Medulla oblongata (tissue), 1 donor: ENCODE measurements around the gene PLEKHH2.
"Not testable (repeated sequence)": the region's sequence is repeated elsewhere in the genome, so short reads cannot be mapped to it uniquely, and the experiment has no call there.

ENCODE experiments used
- DNase-seq: peaks from one replicate; pipeline ENCODE4 v3.0.0-alpha.2; 2015; ENCODE audit errors: extremely low spot score

Gene PLEKHH2

GRCh38 chr2:43636621-43637020 lies 439 bp upstream of the PLEKHH2 start:
- no peak for DNase-seq

GRCh38 chr2:43642363-43642762 lies 5.3 kb downstream of the PLEKHH2 start:
- DNase-seq, result no peak

DNA sequence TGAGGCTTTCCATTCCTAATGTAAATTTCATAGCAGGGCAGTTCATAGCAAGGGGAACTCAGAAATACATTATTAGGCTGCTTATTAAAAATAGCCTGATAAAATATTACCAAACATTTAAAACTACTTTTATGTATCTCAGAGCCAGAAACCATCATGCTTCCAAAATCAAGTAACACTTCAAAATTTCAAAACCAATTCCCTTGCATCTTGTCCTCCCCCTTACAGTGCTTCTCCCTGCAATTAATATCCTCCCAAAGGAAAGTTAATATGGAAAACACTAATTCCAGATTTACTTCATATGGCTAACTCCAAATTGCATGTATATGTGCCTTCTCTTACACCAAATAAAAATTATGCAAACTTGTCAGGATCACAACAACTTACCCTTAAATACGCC lies 6.6 kb downstream of the PLEKHH2 start:
- no peak for DNase-seq

- no peak for DNase-seq
Observed at GRCh38 chr2:43648994-43649701, 12.1 kb downstream of the PLEKHH2 start.

DNA sequence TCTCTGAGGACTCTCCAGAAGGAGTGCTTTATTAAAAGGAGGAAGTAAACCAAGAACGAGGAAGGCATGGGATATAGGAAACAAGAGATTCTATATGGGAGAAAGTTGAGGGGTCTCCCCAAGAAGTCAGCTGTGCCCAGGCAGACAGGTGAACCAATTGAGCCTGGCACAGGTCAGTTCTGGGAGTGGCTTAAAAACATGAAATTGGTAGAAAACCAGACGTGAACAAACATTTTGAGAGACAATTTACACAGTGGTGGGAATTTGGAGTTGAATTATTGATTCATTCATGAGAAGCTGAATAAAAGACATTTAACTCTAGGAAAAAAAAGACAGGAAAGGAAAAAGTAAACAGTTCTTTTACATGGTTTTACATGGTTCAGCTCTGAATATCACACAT lies 16.4 kb downstream of the PLEKHH2 start:
- DNase-seq, result no peak

- DNase-seq, result no peak
Observed at GRCh38 chr2:43657241-43657640, 20.2 kb downstream of the PLEKHH2 start.

DNA sequence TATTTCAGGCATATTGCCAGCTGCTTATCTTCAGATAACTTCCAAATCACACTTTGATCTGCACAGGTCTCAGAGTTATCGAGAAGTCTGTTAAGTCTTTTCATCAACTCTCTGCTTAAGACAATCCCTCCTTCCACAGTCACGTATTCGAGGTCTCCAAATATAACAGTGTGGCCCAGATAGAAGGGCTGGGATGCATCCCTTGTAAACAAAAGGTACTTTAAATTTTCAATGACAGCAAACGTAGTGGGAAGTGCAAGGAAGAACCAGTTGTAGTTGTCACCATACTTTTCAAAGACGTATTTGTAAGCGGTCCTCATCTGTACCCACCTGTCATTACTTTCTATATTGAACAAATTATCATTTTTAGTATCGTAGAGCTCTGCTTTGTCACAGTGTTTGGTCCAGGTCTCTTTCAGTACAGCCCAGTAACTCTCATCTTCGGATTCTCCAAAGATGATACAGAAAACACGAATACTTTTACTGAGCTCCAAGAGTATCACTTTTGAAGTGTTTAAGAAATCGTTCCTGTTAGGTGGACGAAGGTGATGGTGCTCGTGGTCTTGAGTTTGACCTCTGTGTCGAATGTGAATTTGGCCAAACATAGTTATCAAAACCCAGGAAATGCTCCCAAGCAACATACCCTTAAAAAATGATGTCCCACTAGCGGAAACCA lies 38.7 kb downstream of the PLEKHH2 start:
- DNase-seq, result peak; percentile 29

DNA sequence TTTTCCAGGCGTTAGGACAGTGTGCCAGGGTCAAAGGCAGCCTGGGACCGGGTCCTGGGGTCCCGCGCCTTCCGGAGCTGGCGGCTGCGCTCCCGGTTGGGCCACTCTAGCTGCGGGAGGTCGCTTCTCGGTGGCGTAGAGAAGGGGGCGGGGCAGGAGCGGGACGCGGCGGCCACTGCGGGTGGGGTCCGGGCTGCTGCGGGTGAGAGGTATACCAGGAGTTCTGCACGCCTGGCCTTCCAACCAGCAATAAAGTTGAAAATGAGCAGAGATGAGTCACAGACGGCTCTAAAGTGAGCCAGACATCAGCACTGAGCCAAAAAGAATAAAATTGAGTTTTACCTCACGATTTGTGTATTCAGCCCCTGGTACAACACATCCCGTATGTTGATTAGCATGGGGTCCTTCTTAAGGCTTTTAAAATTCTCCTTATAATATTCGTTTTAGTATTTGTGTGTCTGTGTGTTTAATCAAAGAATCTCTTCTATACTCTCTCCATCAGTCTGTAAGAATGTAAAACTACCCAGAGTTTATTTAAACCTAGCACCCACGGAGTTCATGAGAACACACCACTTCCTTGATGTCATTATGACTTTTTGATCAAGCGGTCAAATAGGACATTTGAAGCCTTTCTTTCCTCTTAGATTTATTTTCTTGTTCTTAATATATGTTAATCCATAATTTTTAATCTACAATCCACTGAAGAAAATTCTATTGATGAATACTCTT lies 39.4 kb downstream of the PLEKHH2 start, which contains the start of gene C1GALT1C1L:
Gene C1GALT1C1L, minus strand, starts transcription at position 108 of the 729 bp plus-strand sequence. Its CDS starts 107 bp downstream, at position 1.
- peak; percentile 47 for DNase-seq

- DNase-seq, result not testable (repeated sequence)
Observed at GRCh38 chr2:43677783-43678182, 40.7 kb downstream of the PLEKHH2 start.

GRCh38 chr2:43685357-43685756 lies 48.3 kb downstream of the PLEKHH2 start:
- no peak for DNase-seq

- DNase-seq, result no peak
Observed at GRCh38 chr2:43689999-43690398, 52.9 kb downstream of the PLEKHH2 start.

DNA sequence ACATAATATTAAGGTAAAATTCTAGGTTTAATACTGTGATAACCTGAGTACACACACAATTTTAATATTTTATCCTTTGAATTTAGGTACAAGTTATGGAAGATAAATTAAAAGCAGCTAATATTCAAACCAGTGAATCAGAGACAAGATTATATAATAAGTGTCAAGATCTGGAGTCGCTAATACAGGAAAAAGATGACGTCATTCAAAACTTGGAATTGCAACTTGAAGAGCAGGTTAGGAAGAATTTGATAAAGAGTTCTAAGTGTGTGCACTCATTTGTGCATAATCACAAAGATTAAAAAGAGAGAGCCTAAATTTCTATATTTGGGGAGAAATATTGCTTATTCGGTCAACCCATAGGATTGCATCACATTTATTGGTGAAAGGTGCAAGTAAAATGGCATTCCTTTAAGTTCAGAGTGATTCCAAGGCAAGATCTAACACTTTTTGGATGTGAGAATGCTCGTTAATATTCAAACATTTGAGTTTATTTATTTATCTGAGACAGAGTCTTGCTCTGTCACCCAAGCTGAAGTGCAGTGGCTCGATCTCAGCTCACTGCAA lies 55.5 kb downstream of the PLEKHH2 start:
- no peak for DNase-seq

DNA sequence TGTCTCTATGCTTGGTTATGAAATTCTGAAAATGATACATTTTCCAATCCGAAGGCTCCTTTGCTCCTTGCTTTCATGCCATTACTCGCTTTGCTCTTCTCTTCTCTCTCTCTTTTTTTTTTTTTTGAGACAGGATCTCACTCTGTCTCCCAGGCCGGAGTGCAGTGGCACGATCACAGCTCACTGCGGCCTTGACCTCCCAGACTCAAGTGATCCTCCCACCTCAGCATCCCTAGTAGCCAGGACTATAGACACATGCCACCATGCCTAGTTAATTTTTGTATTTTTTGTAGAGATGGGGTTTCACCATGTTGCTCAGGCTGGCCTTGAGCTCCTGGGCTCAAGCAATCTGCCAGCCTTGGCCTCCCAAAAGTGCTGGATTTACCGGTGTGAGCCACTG lies 61.1 kb downstream of the PLEKHH2 start:
- not testable (repeated sequence) for DNase-seq

DNA sequence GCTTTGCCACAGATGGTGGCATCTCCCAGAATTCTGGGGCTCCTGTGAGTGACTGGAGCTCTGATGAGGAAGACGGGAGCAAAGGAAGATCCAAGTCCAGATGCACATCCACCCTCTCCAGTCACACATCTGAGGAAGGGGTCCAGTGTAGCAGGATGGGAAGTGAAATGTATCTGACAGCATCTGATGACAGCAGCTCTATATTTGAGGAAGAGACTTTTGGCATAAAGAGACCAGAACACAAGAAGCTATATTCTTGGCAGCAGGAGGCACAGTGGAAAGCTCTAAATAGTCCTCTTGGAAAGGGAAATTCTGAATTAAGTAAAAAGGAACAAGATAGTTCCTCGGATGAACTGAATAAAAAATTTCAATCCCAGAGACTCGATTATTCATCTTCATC lies 62.7 kb downstream of the PLEKHH2 start:
- no peak for DNase-seq

DNA sequence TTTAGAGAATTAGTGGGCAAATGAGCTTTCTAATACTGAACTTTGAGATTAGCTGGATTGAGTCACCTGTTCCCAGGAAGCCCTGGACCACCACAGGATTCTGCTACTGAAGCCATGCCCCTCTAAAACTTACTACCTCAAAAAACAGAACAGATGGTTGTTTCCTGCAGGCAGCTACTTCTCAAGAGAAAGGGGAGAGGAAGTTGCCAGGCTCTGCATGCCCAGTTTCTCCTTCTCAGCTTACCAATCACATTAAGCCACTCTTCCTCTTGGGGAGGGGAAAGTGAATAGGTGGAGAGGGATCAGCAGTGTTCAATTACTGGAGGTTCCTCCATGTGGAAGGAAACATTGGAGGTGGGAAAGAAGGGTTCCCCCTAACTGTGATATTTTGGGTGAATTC lies 64.1 kb downstream of the PLEKHH2 start:
- DNase-seq, result no peak

GRCh38 chr2:43707255-43708015 lies 70.4 kb downstream of the PLEKHH2 start:
- no peak for DNase-seq

DNA sequence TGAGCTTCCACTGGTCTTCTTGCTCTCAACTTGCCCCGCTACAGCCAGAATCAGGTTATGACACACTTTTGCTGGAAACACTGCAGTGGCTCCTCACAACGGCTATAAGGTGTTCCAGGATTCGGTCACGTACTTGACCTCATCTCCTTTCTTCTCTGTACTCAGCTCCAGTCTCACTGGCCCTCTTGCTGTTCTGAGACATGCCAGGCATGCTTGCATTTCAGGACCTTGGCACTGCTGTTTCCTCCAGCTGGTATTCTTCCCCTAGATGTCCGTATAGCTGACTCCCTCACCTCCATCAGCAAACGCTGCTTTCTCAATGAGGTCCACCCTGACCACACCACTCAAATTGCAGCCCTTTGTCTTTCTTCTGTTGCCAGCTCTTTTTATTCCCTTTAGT lies 71.1 kb downstream of the PLEKHH2 start:
- no peak for DNase-seq

GRCh38 chr2:43708891-43709290 lies 71.8 kb downstream of the PLEKHH2 start:
- DNase-seq, result no peak

DNA sequence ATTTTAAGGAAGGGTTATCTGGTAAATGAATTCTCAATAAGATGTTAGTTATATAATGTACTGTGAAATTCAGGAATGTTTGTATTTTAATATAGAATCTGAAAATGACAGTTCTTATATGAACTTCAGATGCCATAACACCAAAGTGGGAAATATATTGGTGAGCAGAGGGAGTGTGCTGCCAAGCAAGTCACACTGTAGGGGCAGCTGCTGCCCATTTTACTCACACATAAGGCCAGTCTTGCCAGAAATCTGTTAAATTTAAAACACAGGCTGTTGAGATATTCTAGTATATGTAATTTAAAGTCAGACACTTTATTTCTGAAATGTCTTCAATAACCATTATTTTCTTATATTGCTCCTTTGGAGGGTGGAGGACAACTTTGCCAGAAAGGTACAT lies 73.8 kb downstream of the PLEKHH2 start:
- DNase-seq, result no peak

- DNase-seq, result no peak
Observed at GRCh38 chr2:43714164-43714563, 77.1 kb downstream of the PLEKHH2 start.

- DNase-seq, result no peak
Observed at GRCh38 chr2:43715300-43716098, 78.4 kb downstream of the PLEKHH2 start.
